Measurements from ENCODE around the gene PTGIS. TPM values are rescaled to one million over a fixed set of nuclear protein-coding genes. Genes with fewer than 3 reads are reported as not detected.

Gene PTGIS
- total RNA-seq, 3 donors from 2014 or later = 38.7 to 41.7 (median 41.0) TPM

DNA sequence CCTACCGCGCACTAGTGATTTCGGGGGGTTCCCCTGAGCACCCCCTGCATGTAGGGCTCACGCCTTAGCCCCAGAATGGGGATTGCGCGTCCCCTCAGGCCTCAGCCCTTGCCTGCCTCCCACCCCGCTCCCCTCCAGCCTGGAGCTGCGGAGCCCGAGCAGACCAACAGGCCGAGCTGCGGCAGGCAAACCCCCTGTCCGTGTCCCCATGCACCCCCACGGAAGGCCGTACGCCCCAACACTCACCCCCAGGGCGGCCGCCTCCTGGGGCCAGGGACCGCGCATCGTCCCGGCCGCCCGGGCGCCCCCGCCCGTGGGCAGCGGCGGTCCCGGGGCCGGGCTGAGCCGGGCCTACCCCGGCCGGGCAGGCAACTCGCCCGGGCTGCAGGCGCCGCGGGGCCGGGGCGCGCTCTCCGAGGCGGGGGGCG, 84.2 kb downstream of the PTGIS start:
- H3K4me1 ChIP-seq = peaks cover 0 to 3% of the 10 kb centered on the region in 2 donors
- DNase-seq (ENCODE audit: low spot score in 2 of 2) = no peak
- no peaks in the 10 kb centered on the region for H3K9me3 ChIP-seq
- TF ChIP-seq POLR2A (IDR thresholded peaks at IDR 0.05) = no peak
- TF ChIP-seq, protein P1, sequence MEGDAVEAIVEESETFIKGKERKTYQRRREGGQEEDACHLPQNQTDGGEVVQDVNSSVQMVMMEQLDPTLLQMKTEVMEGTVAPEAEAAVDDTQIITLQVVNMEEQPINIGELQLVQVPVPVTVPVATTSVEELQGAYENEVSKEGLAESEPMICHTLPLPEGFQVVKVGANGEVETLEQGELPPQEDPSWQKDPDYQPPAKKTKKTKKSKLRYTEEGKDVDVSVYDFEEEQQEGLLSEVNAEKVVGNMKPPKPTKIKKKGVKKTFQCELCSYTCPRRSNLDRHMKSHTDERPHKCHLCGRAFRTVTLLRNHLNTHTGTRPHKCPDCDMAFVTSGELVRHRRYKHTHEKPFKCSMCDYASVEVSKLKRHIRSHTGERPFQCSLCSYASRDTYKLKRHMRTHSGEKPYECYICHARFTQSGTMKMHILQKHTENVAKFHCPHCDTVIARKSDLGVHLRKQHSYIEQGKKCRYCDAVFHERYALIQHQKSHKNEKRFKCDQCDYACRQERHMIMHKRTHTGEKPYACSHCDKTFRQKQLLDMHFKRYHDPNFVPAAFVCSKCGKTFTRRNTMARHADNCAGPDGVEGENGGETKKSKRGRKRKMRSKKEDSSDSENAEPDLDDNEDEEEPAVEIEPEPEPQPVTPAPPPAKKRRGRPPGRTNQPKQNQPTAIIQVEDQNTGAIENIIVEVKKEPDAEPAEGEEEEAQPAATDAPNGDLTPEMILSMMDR (IDR thresholded peaks at IDR 0.05) = no peak
- no peak for TF ChIP-seq POLR2AphosphoS5 (IDR thresholded peaks at IDR 0.05)
- H3K36me3 ChIP-seq = no peaks in the 10 kb centered on the region
- H3K27ac ChIP-seq = no peak overlapping the region
- intact Hi-C loops (cut with DNase I; ENCODE audit: low total_unique reads) = loop anchor here (2.0 to 10.0 kb wide), 3 partner anchors 55 to 149 kb away; no protein-coding TSS in a partner anchor
- peaks cover 6 to 22% of the 10 kb centered on the region in 2 donors for H3K27me3 ChIP-seq
- H3K4me3 ChIP-seq = peak overlapping the region; percentile 47 to 60 (median 48)

DNA sequence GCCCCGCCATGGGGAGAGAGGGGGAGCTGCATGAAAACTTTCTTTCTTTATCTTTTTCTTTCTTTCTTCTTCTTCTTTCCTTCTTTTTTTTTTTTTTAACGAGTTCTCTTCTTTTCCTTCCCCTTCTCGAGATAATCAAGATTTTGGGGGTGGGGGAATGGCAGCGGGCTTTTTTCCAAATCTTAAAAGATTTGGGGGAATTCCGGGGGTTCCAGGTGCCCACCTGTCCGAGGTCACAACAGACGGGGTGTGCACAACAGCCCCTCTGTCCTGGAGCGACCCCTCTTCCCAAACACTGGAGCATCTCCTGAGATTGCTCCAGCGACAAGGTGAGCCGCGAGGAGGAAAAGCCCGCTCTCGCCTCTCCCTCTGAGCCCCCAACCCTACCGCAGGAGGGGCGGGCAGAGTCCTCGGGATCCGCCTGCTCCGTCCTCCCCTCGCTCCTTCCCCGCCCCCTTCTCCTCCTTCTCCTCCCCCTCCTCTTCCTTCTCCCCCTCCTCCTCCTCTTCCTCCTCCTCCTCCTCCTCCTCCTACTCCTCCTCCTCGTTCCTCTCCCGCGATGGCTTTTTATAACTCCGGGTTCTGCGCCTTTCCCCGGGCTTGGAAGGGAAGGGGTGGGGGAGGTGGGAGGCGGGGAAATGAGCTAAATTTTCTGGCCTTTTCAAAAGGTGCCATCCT, 84.8 kb downstream of the PTGIS start:
- H3K4me3 ChIP-seq = peak overlapping the region; percentile 47 to 60 (median 48)
- peaks cover 0 to 3% of the 10 kb centered on the region in 2 donors for H3K4me1 ChIP-seq
- no peak overlapping the region for H3K27ac ChIP-seq
- intact Hi-C loops (cut with DNase I; ENCODE audit: low total_unique reads) = loop anchor here (10.0 kb wide), 2 partner anchors 108 to 148 kb away; no protein-coding TSS in a partner anchor
- no peaks in the 10 kb centered on the region for H3K9me3 ChIP-seq
- H3K36me3 ChIP-seq = no peaks in the 10 kb centered on the region
- DNase-seq (ENCODE audit: low spot score in 2 of 2) = no peak
- TF ChIP-seq POLR2A (IDR thresholded peaks at IDR 0.05) (no peak), POLR2AphosphoS5 (IDR thresholded peaks at IDR 0.05) (no peak)
- TF ChIP-seq, protein P1 (IDR thresholded peaks at IDR 0.05) = no peak
- H3K27me3 ChIP-seq = peaks cover 6 to 18% of the 10 kb centered on the region in 2 donors

DNA sequence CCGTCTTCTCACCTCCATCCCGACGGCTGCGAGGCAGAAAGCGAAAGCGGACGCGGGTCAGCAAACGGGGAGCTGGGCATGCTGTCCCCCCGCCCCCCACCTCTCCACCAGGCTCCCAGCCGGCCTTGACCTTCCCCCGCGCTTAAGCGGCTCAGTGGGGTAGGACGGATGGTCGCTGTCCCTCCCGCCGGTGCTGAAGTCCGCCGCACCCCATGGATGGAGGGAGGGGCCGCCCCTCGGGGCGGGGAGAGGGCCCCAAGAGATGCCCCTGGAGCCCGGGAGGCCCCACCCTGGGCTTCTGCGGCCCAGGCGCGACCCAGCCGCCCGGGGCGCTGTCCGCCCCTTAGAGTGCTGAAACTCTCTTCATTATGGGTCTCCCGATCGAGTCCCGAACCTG, 85.3 kb downstream of the PTGIS start, which contains the start of gene KCNB1:
Gene KCNB1, minus strand, starts transcription at position 48 of the 397 bp plus-strand sequence. CDS start 188 bp downstream, outside the sequence.
- intact Hi-C loops (cut with DNase I; ENCODE audit: low total_unique reads) = loop anchor here (10.0 kb wide), 2 partner anchors 108 to 148 kb away; no protein-coding TSS in a partner anchor
- TF ChIP-seq, protein P1 (IDR thresholded peaks at IDR 0.05) = no peak
- no peak for TF ChIP-seq POLR2A (IDR thresholded peaks at IDR 0.05)
- TF ChIP-seq POLR2AphosphoS5 (IDR thresholded peaks at IDR 0.05) = no peak
- Histone ChIP-seq H3K4me1 (peaks cover 0 to 3% of the 10 kb centered on the region in 2 donors), H3K4me3 (peak within 1 kb of the TSS; percentile 47 to 60 (median 48)), H3K27me3 (peaks cover 6 to 18% of the 10 kb centered on the region in 2 donors), H3K27ac (no peak within 1 kb of the TSS), H3K36me3 (no peaks in the 10 kb centered on the region), H3K9me3 (no peaks in the 10 kb centered on the region)
- DNase-seq (ENCODE audit: low spot score in 2 of 2) = peak; percentile 22 to 57

DNA sequence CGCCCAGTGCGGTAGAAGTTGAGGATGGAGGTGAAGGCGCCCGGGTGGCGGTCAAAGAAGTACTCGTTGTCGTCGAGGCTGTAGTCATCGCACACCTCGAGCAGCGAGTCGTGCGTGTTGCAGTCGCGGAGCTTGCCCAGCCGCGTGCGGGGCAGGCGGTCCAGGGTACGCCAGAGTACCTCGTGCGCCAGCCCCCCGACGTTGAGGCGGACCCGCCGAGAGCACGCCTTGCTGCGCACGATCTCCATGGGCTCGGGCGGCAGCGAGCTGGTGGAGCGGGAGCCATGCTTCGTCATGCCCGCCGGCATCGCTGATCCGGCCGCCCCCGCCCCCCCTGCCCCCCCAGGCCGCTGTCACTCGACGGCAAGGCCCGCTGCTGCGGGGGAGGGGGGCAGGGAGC, 85.8 kb downstream of the PTGIS start:
- DNase-seq (ENCODE audit: low spot score in 2 of 2) = no peak
- intact Hi-C loops (cut with DNase I; ENCODE audit: low total_unique reads) = loop anchor here (10.0 kb wide), 2 partner anchors 107 to 147 kb away; no protein-coding TSS in a partner anchor
- Histone ChIP-seq H3K27me3 (peaks cover 6 to 18% of the 10 kb centered on the region in 2 donors), H3K27ac (no peak overlapping the region), H3K4me3 (peak overlapping the region in 1 of 3 donors; percentile 48), H3K4me1 (peaks cover 0 to 3% of the 10 kb centered on the region in 2 donors), H3K9me3 (no peaks in the 10 kb centered on the region), H3K36me3 (no peaks in the 10 kb centered on the region)
- TF ChIP-seq, protein P1 (IDR thresholded peaks at IDR 0.05) = no peak
- no peak for TF ChIP-seq POLR2A (IDR thresholded peaks at IDR 0.05)
- no peak for TF ChIP-seq POLR2AphosphoS5 (IDR thresholded peaks at IDR 0.05)

DNA sequence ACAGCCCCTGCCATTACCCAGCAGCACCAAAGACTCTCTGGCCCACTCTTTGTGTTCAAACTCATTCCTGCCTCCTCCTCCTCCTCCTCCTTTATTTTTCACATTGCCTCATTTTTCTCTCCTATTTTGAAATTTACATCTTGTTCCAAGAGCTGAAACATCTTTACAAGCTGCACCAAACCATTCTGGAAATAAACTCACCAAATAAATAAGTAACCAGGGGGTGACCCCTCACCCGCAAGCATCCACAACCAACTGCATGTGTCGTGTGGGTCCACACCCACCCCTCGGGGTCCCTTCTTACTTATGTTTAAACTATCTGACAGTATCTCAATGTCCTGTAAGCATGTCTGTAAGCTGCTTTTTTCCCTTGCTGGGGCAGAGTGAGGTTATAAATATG, 86.8 kb downstream of the PTGIS start:
- no peak for DNase-seq (ENCODE audit: low spot score in 2 of 2)
- TF ChIP-seq POLR2AphosphoS5 (IDR thresholded peaks at IDR 0.05) (no peak), POLR2A (IDR thresholded peaks at IDR 0.05) (no peak)
- TF ChIP-seq, protein P1 (IDR thresholded peaks at IDR 0.05) = no peak
- Histone ChIP-seq H3K4me3 (no peak overlapping the region), H3K36me3 (no peaks in the 10 kb centered on the region), H3K9me3 (no peaks in the 10 kb centered on the region), H3K27me3 (peaks cover 6 to 10% of the 10 kb centered on the region in 2 donors), H3K27ac (no peak overlapping the region), H3K4me1 (peaks cover 0 to 3% of the 10 kb centered on the region in 2 donors)
- intact Hi-C loops (cut with DNase I; ENCODE audit: low total_unique reads) = loop anchor here (10.0 kb wide), 2 partner anchors 106 to 146 kb away; no protein-coding TSS in a partner anchor
